ENCODE data around the gene CCDC122.

The CCDC122 gene

DNA sequence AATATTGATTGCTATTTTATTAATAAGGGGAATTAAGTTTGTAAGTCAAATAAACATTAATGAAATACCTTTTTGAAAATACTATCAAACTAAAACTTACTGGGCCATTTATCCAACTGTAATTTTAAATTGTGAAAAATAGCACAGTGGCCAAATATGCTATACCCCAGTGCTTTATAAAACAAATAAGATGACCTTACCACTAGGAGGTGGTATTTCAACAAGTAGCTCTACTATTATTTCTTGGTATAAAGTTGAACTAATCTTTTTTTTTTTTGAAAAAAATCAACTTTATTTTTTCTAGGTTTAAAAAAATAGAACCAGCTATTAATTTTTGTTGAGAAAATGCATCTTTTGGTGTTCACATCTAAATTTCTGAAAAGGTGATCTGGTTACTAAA is 14.9 kb upstream of the CCDC122 start:
- no peaks in the 10 kb centered on the region for H3K4me1 ChIP-seq (ENCODE audit: insufficient read depth, low read length)
- no peak overlapping the region for H3K4me3 ChIP-seq (ENCODE audit: low read length)
- no peak overlapping the region for H2AFZ ChIP-seq (ENCODE audit: low read depth, low read length)
- H3K9me3 ChIP-seq (ENCODE audit: low read length), result no peaks in the 10 kb centered on the region
- no peaks in the 10 kb centered on the region for H3K36me3 ChIP-seq (ENCODE audit: insufficient read depth, low read length)
- no peaks in the 10 kb centered on the region for H3K27me3 ChIP-seq (ENCODE audit: insufficient read depth, low read length)

DNA sequence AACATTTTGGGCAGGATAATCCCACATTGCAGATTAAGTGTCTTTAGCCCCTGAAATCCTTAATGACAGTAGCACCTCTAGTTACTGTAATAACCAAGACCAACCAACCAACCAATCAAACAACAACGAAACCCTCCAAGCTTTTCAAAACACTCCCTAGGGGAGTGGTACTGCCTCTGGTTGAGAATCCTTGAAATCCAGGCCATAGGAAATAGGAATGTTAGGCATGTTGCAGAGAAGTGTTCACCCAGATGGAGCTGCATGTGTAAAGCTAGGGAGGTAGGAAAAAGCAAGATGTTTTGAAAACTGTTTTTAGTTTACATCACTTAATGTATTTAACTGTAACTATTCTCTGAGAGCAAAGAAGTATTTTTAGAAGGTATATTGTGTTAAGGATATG is 4.7 kb upstream of the CCDC122 start:
- Histone ChIP-seq H3K4me1 (ENCODE audit: insufficient read depth, low read length) (no peaks in the 10 kb centered on the region), H3K27me3 (ENCODE audit: insufficient read depth, low read length) (peaks cover 3% of the 10 kb centered on the region), H3K9me3 (ENCODE audit: low read length) (no peaks in the 10 kb centered on the region), H3K4me3 (ENCODE audit: low read length) (no peak overlapping the region), H3K36me3 (ENCODE audit: insufficient read depth, low read length) (no peaks in the 10 kb centered on the region), H2AFZ (ENCODE audit: low read depth, low read length) (no peak overlapping the region)

DNA sequence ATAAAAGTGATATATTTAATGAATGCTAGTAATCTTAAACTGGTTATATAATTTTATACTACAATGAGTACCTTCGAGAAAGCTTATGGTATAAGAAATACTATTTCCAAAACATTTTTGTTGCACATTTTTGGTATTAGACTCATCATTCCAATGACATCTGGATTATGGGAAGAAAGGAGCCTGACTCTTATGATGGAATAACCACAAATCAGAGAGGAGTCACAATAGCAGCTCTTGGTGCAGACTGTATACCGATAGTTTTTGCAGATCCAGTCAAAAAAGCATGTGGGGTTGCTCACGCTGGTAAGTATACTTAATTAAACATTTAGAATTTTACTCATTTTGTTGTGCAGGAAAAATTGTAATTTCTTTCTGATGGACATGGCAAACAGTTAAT is 4.1 kb upstream of the CCDC122 start:
- H3K4me1 ChIP-seq (ENCODE audit: insufficient read depth, low read length), result no peaks in the 10 kb centered on the region
- no peak overlapping the region for H2AFZ ChIP-seq (ENCODE audit: low read depth, low read length)
- peaks cover 3% of the 10 kb centered on the region for H3K27me3 ChIP-seq (ENCODE audit: insufficient read depth, low read length)
- H3K36me3 ChIP-seq (ENCODE audit: insufficient read depth, low read length), result no peaks in the 10 kb centered on the region
- no peak overlapping the region for H3K4me3 ChIP-seq (ENCODE audit: low read length)
- no peaks in the 10 kb centered on the region for H3K9me3 ChIP-seq (ENCODE audit: low read length)

DNA sequence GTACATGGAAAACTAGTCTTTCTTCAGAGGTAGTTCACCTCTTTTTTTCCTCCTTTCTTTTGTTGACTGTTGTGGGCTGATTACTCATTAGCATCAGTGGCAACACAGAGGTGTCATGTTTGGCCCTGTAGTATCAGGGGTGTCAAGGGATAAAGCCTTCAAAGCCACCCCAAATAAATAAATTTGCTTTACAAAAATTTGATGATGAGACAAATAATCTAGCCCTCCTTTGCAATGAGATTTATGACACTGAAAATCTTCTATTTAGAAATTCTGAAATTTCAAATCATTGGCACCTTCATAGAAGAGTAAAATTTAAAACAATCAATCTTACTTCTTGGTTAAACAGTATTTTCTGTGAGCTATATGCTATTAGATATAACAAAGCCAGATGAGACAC is 2.0 kb upstream of the CCDC122 start:
- no peak overlapping the region for H3K4me3 ChIP-seq (ENCODE audit: low read length)

DNA sequence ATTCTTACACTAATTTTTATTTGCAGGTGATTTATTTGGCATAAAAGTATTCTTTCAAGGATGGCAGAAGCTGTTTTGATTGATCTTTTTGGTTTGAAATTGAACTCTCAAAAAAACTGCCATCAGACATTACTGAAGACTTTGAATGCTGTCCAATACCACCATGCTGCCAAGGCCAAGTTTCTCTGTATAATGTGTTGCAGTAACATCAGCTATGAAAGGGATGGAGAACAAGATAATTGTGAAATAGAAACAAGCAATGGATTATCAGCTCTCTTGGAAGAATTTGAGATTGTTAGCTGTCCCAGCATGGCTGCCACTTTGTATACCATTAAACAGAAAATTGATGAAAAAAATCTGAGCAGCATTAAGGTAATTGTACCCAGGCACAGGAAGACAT is 1.4 kb upstream of the CCDC122 start:
- Histone ChIP-seq H3K9me3 (ENCODE audit: low read length) (no peaks in the 10 kb centered on the region), H3K4me1 (ENCODE audit: insufficient read depth, low read length) (no peaks in the 10 kb centered on the region), H3K27me3 (ENCODE audit: insufficient read depth, low read length) (peaks cover 3% of the 10 kb centered on the region), H2AFZ (ENCODE audit: low read depth, low read length) (no peak overlapping the region), H3K4me3 (ENCODE audit: low read length) (no peak overlapping the region), H3K36me3 (ENCODE audit: insufficient read depth, low read length) (no peaks in the 10 kb centered on the region)

More for the DNA sequence above, 2.0 kb upstream of the CCDC122 start:
- H2AFZ ChIP-seq (ENCODE audit: low read depth, low read length), result no peak overlapping the region
- H3K4me1 ChIP-seq (ENCODE audit: insufficient read depth, low read length), result no peaks in the 10 kb centered on the region
- H3K9me3 ChIP-seq (ENCODE audit: low read length), result no peaks in the 10 kb centered on the region
- no peaks in the 10 kb centered on the region for H3K36me3 ChIP-seq (ENCODE audit: insufficient read depth, low read length)
- H3K27me3 ChIP-seq (ENCODE audit: insufficient read depth, low read length), result peaks cover 3% of the 10 kb centered on the region

DNA sequence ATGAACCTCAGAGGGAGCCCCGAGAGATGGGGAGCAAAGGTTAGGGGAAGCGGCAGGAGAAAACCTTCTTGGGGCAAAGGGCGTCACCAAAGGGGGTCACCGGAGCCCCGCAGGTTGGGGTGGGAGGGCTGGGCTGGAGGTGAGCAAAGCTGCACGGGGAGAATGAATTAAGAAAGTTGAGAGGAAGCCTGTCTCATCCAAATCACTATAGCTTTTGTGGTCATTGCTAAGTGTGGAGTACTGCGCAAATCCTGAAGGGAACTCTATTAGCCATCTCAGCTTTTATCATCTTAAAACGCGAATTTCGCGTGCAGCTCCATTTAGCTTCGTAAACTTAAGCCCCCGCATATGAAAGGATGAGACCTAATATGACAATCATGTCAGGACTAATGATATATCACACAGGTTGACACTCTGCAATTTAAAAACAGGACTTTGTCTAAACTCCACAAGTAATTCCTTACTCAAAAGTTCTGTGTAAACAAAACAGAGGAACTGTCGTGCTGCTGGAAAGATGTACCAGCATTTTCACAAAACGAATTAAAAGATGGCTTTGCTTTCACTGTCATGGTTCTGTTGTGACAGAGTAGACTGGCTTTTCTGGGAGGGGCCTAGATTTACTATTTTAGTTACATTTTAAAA is 795 bp upstream of the CCDC122 start:
- Histone ChIP-seq H3K27me3 (ENCODE audit: insufficient read depth, low read length) (peaks cover 3% of the 10 kb centered on the region), H2AFZ (ENCODE audit: low read depth, low read length) (no peak overlapping the region), H3K4me1 (ENCODE audit: insufficient read depth, low read length) (no peaks in the 10 kb centered on the region), H3K36me3 (ENCODE audit: insufficient read depth, low read length) (no peaks in the 10 kb centered on the region), H3K4me3 (ENCODE audit: low read length) (peak overlapping the region; percentile 74), H3K9me3 (ENCODE audit: low read length) (no peaks in the 10 kb centered on the region)

DNA sequence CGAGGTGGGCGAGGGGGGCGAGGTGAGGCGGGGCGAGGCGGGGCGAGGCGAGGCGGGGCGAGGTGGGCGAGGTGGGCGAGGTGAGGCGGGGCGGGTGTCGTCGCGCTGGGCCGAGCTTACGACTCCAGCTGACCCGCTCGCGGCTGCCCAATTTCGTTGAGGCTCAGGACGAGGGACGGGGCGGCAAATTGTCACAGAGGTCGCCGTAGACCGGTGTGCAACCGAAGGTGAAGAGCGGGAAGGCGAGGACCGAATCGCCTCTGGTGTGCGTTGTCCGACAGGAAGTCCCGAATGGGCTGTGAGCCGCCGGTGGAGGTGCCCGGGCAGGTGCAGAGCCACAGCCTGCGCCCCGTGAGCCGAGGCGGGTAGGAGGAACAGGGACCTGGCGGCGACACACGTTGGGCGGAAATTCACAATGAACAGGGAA is 228 bp upstream of the CCDC122 start, which contains the start of gene LACC1:
TSS of gene LACC1 (plus strand) at position 150 of the 427 bp plus-strand sequence. CDS start 1,082 bp downstream, outside the sequence.
- H3K9me3 ChIP-seq (ENCODE audit: low read length), result no peaks in the 10 kb centered on the region
- peaks cover 3% of the 10 kb centered on the region for H3K27me3 ChIP-seq (ENCODE audit: insufficient read depth, low read length)
- H3K4me3 ChIP-seq (ENCODE audit: low read length), result peak within 1 kb of the TSS; percentile 74
- peak within 1 kb of the TSS; percentile 89 for H2AFZ ChIP-seq (ENCODE audit: low read depth, low read length)
- H3K4me1 ChIP-seq (ENCODE audit: insufficient read depth, low read length), result no peaks in the 10 kb centered on the region
- H3K36me3 ChIP-seq (ENCODE audit: insufficient read depth, low read length), result no peaks in the 10 kb centered on the region

DNA sequence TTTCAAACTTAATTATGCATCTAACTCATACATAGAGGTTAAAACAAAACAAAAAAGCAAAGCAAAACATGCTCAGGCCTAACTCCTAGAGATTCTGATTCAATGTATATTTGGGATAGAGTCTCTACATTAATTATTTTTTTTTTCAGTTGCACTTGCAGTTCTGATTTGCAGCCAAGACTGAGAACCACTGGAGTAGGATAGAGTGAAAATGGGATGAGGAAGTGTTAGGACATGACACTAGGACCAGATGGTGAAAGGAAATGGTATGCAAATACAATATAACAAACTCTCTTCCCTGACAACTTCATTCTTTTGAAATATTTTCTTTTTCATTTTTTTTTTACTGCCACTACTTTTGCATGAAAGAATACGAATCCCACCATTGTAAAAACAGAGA is 1.8 kb downstream of the CCDC122 start:
- H3K9me3 ChIP-seq (ENCODE audit: low read length), result no peaks in the 10 kb centered on the region
- no peaks in the 10 kb centered on the region for H3K36me3 ChIP-seq (ENCODE audit: insufficient read depth, low read length)
- H2AFZ ChIP-seq (ENCODE audit: low read depth, low read length), result no peak overlapping the region
- H3K4me1 ChIP-seq (ENCODE audit: insufficient read depth, low read length), result no peaks in the 10 kb centered on the region
- H3K27me3 ChIP-seq (ENCODE audit: insufficient read depth, low read length), result peaks cover 3% of the 10 kb centered on the region
- no peak overlapping the region for H3K4me3 ChIP-seq (ENCODE audit: low read length)

DNA sequence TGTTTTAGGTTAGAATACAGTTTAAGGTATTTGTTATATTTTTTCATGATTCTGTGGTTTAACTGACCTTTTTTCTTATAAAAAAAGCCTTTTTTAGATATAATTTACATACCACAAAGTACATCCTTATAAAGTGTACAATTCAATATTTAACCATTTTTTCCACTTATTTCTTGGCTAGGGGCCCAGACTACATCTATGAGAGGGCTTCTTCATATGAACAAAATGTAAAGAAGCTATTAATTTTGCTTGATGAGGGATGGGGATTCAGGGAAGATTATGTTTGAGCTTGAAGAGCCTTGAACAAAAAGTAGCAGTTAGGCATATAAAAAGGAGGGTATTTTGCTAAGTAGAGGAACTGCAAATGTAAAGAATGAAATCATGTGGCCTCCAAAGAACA is 2.2 kb downstream of the CCDC122 start:
- H3K4me1 ChIP-seq (ENCODE audit: insufficient read depth, low read length), result no peaks in the 10 kb centered on the region
- no peak overlapping the region for H2AFZ ChIP-seq (ENCODE audit: low read depth, low read length)
- H3K36me3 ChIP-seq (ENCODE audit: insufficient read depth, low read length), result no peaks in the 10 kb centered on the region
- peaks cover 3% of the 10 kb centered on the region for H3K27me3 ChIP-seq (ENCODE audit: insufficient read depth, low read length)
- no peaks in the 10 kb centered on the region for H3K9me3 ChIP-seq (ENCODE audit: low read length)
- H3K4me3 ChIP-seq (ENCODE audit: low read length), result no peak overlapping the region

DNA sequence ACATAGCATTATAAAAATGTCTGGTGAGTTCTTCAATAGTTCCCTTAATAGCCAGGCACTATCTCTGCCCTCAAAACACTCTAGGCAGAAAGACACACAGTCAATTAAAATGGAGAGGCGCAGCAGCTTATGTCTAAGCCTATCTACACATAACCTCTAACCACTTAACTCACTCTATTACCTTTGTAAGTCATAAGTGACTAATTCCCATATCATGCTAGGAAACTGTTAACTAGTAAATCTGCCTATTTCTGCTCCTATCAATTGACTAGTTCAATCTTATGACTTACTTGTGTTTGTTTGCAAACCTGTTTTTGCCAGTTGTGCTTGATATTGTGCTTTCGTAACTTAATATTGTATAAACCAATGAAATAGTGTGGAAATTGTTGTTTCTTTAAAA is 3.2 kb downstream of the CCDC122 start:
- Histone ChIP-seq H3K36me3 (ENCODE audit: insufficient read depth, low read length) (peaks cover 3% of the 10 kb centered on the region), H3K4me1 (ENCODE audit: insufficient read depth, low read length) (no peaks in the 10 kb centered on the region), H3K9me3 (ENCODE audit: low read length) (no peaks in the 10 kb centered on the region)

DNA sequence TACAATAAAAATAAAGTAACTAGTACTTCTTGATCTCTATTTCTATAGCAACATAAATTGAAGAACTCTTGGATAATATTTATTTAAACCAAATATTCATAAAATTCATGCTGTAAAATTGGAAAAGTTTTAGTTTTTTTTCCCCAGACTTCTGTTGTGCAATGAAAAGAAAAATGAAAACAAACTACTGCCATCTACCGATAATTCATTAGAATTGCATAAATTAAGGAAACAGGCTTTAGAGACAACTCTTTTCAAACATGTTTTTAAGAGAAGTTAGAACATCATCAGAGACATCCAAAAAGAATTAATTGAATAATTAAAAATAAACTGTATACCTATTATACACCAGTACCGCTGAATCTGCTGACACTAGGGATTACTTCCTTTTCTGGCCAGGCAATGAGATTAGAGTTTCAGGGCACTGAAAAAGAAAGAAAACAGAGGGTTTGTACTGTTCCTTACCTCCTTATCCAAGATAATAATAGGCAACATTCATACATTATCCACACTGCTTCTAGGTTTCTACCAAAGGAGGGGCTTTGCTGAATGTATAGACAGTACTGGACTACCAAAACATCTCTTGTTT is 4.9 kb downstream of the CCDC122 start:
- Histone ChIP-seq H3K27me3 (ENCODE audit: insufficient read depth, low read length) (no peaks in the 10 kb centered on the region), H3K4me1 (ENCODE audit: insufficient read depth, low read length) (no peaks in the 10 kb centered on the region), H3K9me3 (ENCODE audit: low read length) (no peaks in the 10 kb centered on the region), H2AFZ (ENCODE audit: low read depth, low read length) (no peak overlapping the region), H3K36me3 (ENCODE audit: insufficient read depth, low read length) (peaks cover 3% of the 10 kb centered on the region), H3K4me3 (ENCODE audit: low read length) (no peak overlapping the region)

More for the DNA sequence above, 3.2 kb downstream of the CCDC122 start:
- peaks cover 3% of the 10 kb centered on the region for H3K27me3 ChIP-seq (ENCODE audit: insufficient read depth, low read length)
- no peak overlapping the region for H2AFZ ChIP-seq (ENCODE audit: low read depth, low read length)
- no peak overlapping the region for H3K4me3 ChIP-seq (ENCODE audit: low read length)

DNA sequence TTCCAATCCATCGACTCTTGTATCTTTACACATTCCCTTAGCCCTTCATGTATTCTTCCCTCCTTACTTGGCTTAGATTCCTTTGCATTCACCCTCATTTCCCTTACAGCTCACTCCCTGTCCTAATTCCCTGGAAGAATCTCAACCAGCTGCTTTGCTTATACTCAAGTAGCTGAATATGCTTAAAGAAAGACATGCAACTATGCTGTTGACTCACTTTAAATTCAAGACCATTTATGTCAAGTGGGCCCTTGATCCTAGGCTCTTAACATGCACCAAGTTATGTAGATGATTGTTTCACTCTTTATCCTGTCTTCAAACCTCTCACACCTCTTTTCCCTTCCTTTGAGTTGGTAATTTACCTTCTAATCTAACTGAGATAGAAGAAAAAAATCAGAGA is 7.4 kb downstream of the CCDC122 start:
- peaks cover 6% of the 10 kb centered on the region for H3K36me3 ChIP-seq (ENCODE audit: insufficient read depth, low read length)
- H3K9me3 ChIP-seq (ENCODE audit: low read length), result no peaks in the 10 kb centered on the region
- H2AFZ ChIP-seq (ENCODE audit: low read depth, low read length), result no peak overlapping the region
- H3K27me3 ChIP-seq (ENCODE audit: insufficient read depth, low read length), result no peaks in the 10 kb centered on the region
- H3K4me3 ChIP-seq (ENCODE audit: low read length), result no peak overlapping the region
- no peaks in the 10 kb centered on the region for H3K4me1 ChIP-seq (ENCODE audit: insufficient read depth, low read length)

DNA sequence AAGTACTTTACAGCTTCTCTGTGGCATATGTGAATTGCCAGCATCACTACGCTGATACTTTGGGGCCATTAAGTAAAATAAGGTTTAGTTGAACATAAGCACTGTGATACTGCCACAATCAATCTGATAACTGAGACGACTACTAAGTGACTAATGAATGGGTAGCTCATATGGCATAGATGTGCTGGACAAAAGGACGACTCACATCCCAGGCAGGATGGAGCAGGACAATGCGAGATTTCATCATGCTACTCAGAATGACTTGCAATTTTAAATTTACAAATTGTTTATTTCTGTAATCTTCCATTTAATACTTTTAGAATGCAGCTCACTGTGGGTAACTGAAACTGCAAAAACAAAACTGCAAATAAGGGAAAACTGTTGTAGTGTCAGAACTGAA is 13.6 kb downstream of the CCDC122 start:
- Histone ChIP-seq H3K4me1 (ENCODE audit: insufficient read depth, low read length) (peaks cover 4% of the 10 kb centered on the region), H3K36me3 (ENCODE audit: insufficient read depth, low read length) (peaks cover 3% of the 10 kb centered on the region), H3K4me3 (ENCODE audit: low read length) (no peak overlapping the region), H3K27me3 (ENCODE audit: insufficient read depth, low read length) (no peaks in the 10 kb centered on the region), H3K9me3 (ENCODE audit: low read length) (no peaks in the 10 kb centered on the region), H2AFZ (ENCODE audit: low read depth, low read length) (no peak overlapping the region)

DNA sequence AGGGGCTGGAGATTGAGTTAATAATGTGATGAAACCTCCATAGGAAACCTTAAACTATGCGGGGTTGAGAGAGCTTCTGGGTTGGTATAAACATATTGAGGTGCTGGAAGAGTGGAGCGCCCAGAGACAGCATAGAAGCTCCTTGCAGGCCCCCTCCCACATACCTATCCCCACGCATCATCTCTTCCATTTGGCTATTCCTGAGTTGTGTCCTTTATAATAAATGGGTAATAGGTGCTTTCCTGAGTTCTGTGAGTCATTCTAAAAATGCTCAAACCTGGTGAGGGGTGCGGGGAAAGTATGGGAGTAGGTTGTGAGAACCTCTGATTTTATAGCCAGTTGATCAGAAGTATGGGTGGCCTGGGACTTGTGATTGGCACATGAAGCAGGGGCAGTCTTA is 14.6 kb downstream of the CCDC122 start:
- no peak overlapping the region for H3K4me3 ChIP-seq (ENCODE audit: low read length)
- no peaks in the 10 kb centered on the region for H3K27me3 ChIP-seq (ENCODE audit: insufficient read depth, low read length)
- H3K9me3 ChIP-seq (ENCODE audit: low read length), result no peaks in the 10 kb centered on the region
- peaks cover 3% of the 10 kb centered on the region for H3K36me3 ChIP-seq (ENCODE audit: insufficient read depth, low read length)
- no peak overlapping the region for H2AFZ ChIP-seq (ENCODE audit: low read depth, low read length)
- peaks cover 4% of the 10 kb centered on the region for H3K4me1 ChIP-seq (ENCODE audit: insufficient read depth, low read length)

All from neuron (in vitro differentiated cells).